GM12878 (cell line): ENCODE data around the gene GJA4. TPM values are rescaled to one million over a fixed set of nuclear protein-coding genes. Genes with fewer than 3 reads are reported as not detected.

Experiments
- ATAC-seq: fragments of 200-7000 bp; cut with Tn5 transposase; 3 replicates; pipeline ENCODE4 v1.9.1; 2020; ENCODE audit warnings: mild to moderate bottlenecking, moderate library complexity
- BruUV-seq: library from RNA; stranded (reverse); fragments of 400-500 nt; replicated peaks from 2 replicates; lab custom pipeline; 2021; lab: Mats Ljungman, UMichigan
- CTCF ChIA-PET: fragments of 300-600 bp; sonication (Branson Sonifier 250); formaldehyde crosslinking; extraction: SDS; loops from one replicate; lab custom pipeline; 2021; ENCODE audit warnings: inconsistent platforms; lab: Yijun Ruan, JAX
- POLR2A ChIA-PET: fragments of 350-600 bp; formaldehyde crosslinking; extraction: SDS; loops from one replicate; lab custom pipeline; 2021; ENCODE audit warnings: inconsistent platforms; lab: Charles Lee
- RAD21 ChIA-PET: fragments of 300-600 bp; sonication (Branson Sonifier 250); formaldehyde crosslinking; loops from one replicate; lab custom pipeline; 2023; ENCODE audit warnings: antibody characterized with exemption; ENCODE audit not compliant: unreplicated experiment; lab: Charles Lee
- SMC1A ChIA-PET: fragments of 300-600 bp; sonication (Branson Sonifier 250); formaldehyde crosslinking; loops from one replicate; lab custom pipeline; 2023; ENCODE audit not compliant: unreplicated experiment, uncharacterized antibody; lab: Charles Lee
- DNase-seq: peaks from one replicate; pipeline ENCODE4 v3.0.0-alpha.2; 2011; ENCODE audit warnings: low read depth, low spot score
- FAIRE-seq: peaks from 3 replicates; lab custom pipeline; 2011; peaks lifted over from hg19 to GRCh38; lab: Jason Lieb, UNC
- H2AFZ ChIP-seq: 2 replicates; pipeline ENCODE4 v1.6.0; 2011; ENCODE audit warnings: low read depth, low read length, control low read depth; ENCODE audit not compliant: control insufficient read depth
- H3K27ac ChIP-seq: 2 replicates; pipeline ENCODE4 v1.5.1; 2011; ENCODE audit warnings: control low read depth; ENCODE audit not compliant: control insufficient read depth, insufficient read depth
- H3K27me3 ChIP-seq, 2 experiments: replicated peaks in 1 of 2; 2 replicates each; pipeline versions ENCODE4 v1.6.0 to v1.6.1; 2011; ENCODE audit warnings: low read length in 1 of 2; ENCODE audit not compliant: control insufficient read depth in 2 of 2, insufficient read depth in 2 of 2
- H3K36me3 ChIP-seq, 2 experiments: 2 replicates each; pipeline ENCODE4 v1.5.1; 2011; ENCODE audit warnings: low read length in 1 of 2; ENCODE audit not compliant: control insufficient read depth in 2 of 2, insufficient read depth in 2 of 2
- H3K4me1 ChIP-seq: 2 replicates; pipeline ENCODE4 v1.6.1; 2011; ENCODE audit warnings: mild to moderate bottlenecking, low read length, moderate library complexity, mixed read lengths; ENCODE audit not compliant: control insufficient read depth, insufficient read depth
- H3K4me2 ChIP-seq: 2 replicates; pipeline ENCODE4 v1.6.0; 2011; ENCODE audit warnings: control low read depth; ENCODE audit not compliant: control insufficient read depth, insufficient read depth
- H3K4me3 ChIP-seq: fragments of 200-600 bp; sonication (generic); 2 replicates; pipeline ENCODE4 v1.5.1; 2016
- H3K79me2 ChIP-seq: 2 replicates; pipeline ENCODE4 v1.6.0; 2011; ENCODE audit warnings: low read length; ENCODE audit not compliant: control insufficient read depth, insufficient read depth
- H3K9ac ChIP-seq: 2 replicates; pipeline ENCODE4 v1.8.0; 2011; ENCODE audit warnings: low read length, control low read depth, mixed read lengths; ENCODE audit not compliant: control insufficient read depth, insufficient read depth
- H3K9me3 ChIP-seq: replicated peaks from 3 replicates; pipeline ENCODE4 v1.5.1; 2011; ENCODE audit warnings: mild to moderate bottlenecking, low read length; ENCODE audit not compliant: control insufficient read depth, insufficient read depth
- H4K20me1 ChIP-seq: 2 replicates; pipeline ENCODE4 v1.6.0; 2011; ENCODE audit not compliant: control insufficient read depth, insufficient read depth
- BRCA1 ChIP-seq: IDR thresholded peaks from 2 replicates; pipeline ENCODE4 v1.6.1; 2011; ENCODE audit warnings: low read depth, low read length, improper control_type of control experiment
- CBFB ChIP-seq: IDR thresholded peaks from 2 replicates; pipeline ENCODE4 v1.6.1; 2016; ENCODE audit warnings: antibody characterized with exemption, low read depth
- E2F8 ChIP-seq: fragments of 450-650 bp; IDR thresholded peaks from 2 replicates; pipeline ENCODE4 v1.6.1; 2018; ENCODE audit warnings: mild to moderate bottlenecking, low read depth, moderate library complexity; ENCODE audit not compliant: partially characterized antibody
- IKZF1 ChIP-seq: fragments of 450-650 bp; conservative IDR thresholded peaks from 2 replicates; pipeline ENCODE4 v1.6.1; 2017; ENCODE audit warnings: antibody characterized with exemption, mild to moderate bottlenecking
- KAT2A ChIP-seq: conservative IDR thresholded peaks from 2 replicates; pipeline ENCODE4 v1.6.1; 2011; ENCODE audit warnings: low read depth, low read length; ENCODE audit not compliant: control insufficient read depth
- RAD21 ChIP-seq: IDR thresholded peaks from 2 replicates; pipeline ENCODE4 v1.6.1; 2011; ENCODE audit warnings: mild to moderate bottlenecking, low read depth, low read length, moderate library complexity; ENCODE audit not compliant: insufficient read depth
- SMAD5 ChIP-seq: IDR thresholded peaks from 2 replicates; pipeline ENCODE4 v1.6.1; 2016; ENCODE audit warnings: antibody characterized with exemption, low read depth
- ZNF217 ChIP-seq: fragments of 450-650 bp; IDR thresholded peaks from 2 replicates; pipeline ENCODE4 v1.6.1; 2017; ENCODE audit warnings: antibody characterized with exemption, mild to moderate bottlenecking
- in situ Hi-C: fragments of 300-500 bp; cut with MboI; formaldehyde crosslinking; loops from 9 replicates; pipeline ENCODE4 v1.14.3; 2018; ENCODE audit warnings: mixed read lengths
- intact Hi-C: fragments of 100-400 bp; cut with micrococcal nuclease; formaldehyde crosslinking; loops from one replicate; pipeline ENCODE4 v1.14.2; 2022; ENCODE audit not compliant: unreplicated experiment
- polyA plus RNA-seq, 11 experiments: library from polyadenylated mRNA; depleted of rRNA in 4 of 11; unstranded in 6 of 11; stranded (reverse) in 5 of 11; fragments of >200 nt; fragmentation: Nextera tagmentation in 4 of 11; fragmentation: Illumina TruSeq in 1 of 11; extraction: Ambion mirVana in 4 of 11; extraction: Trizol in 1 of 11; gene quantifications; 1 replicate in 1 of 11; 2 replicates in 10 of 11; pipeline versions ENCODE4 v1.2.1 to v1.2.3, GENCODE V29; 2011 to 2016; ENCODE audit warnings: inconsistent platforms in 2 of 11, missing spikeins in 2 of 11, low read depth in 1 of 11
- total RNA-seq, 4 experiments: library from RNA; depleted of rRNA in 3 of 4; stranded (reverse); fragments of >200 nt in 3 of 4; fragmentation: Illumina TruSeq in 1 of 4; extraction: Trizol in 1 of 4; gene quantifications; 2 replicates each; pipeline versions ENCODE4 v1.2.1 to v1.2.3, GENCODE V29; 2013 to 2021

The GJA4 gene
- total and polyA plus RNA-seq, 10 of the 15 experiments (the other 5 are each of a cell fraction or from before 2014, with no cell fraction given) = 0.09 to 0.18 TPM; not detected in 8

GRCh38 chr1:34816332-34816731 is 23.5 kb downstream of the GJA4 start:
- Histone ChIP-seq H3K4me2 (no peak overlapping the region), H4K20me1 (no peaks in the 10 kb centered on the region), H3K79me2 (no peaks in the 10 kb centered on the region), H3K36me3 (no peaks in the 10 kb centered on the region), H2AFZ (no peak overlapping the region), H3K9me3 (no peaks in the 10 kb centered on the region), H3K4me1 (no peaks in the 10 kb centered on the region), H3K4me3 (no peak overlapping the region), H3K9ac (no peak overlapping the region), H3K27ac (no peak overlapping the region), H3K27me3 (no peaks in the 10 kb centered on the region)
- DNase-seq = no peak
- intact Hi-C loops = no loop called here
- ChIA-PET SMC1A (no interaction called here), RAD21 (no interaction called here), POLR2A (no interaction called here), CTCF (interaction anchor here (0.9 to 1.4 kb wide), 2 partner anchors 11 to 50 kb away, joined by 4 to 5 read pairs; no protein-coding TSS in a partner anchor)
- no peak for ATAC-seq
- no peak for FAIRE-seq
- BruUV-seq = no TSS peak
- in situ Hi-C loops = no loop called here
- TF ChIP-seq ZNF217 = no peak
- TF ChIP-seq SMAD5 = no peak
- TF ChIP-seq BRCA1 = no peak
- TF ChIP-seq CBFB = no peak
- TF ChIP-seq RAD21 = no peak
- no peak for TF ChIP-seq IKZF1
- no peak for TF ChIP-seq KAT2A
- no peak for TF ChIP-seq E2F8
